GM21576 (cell line): ENCODE measurements around the gene MT1X.
"Not testable (repeated sequence)": the region's sequence is repeated elsewhere in the genome, so short reads cannot be mapped to it uniquely, and the experiment has no call there.

Source experiments
- ATAC-seq: cut with Tn5 transposase; IDR thresholded peaks from one replicate; pipeline ENCODE4 v1.9.1; 2021; ENCODE audit warnings: mild to moderate bottlenecking, moderate library complexity; ENCODE audit not compliant: unreplicated experiment

The MT1X gene

GRCh38 chr16:56652600-56652999 lies 29.7 kb upstream of the MT1X start:
- ATAC-seq: no peak

- ATAC-seq: no peak
Observed at GRCh38 chr16:56653218-56653617, 29.1 kb upstream of the MT1X start.

- no peak for ATAC-seq
Observed at GRCh38 chr16:56657555-56658326, 24.5 kb upstream of the MT1X start, which contains the start of gene MT1F. Gene MT1F (plus strand): TSS chr16:56657959. CDS start chr16:56658059, 100 bp downstream.

GRCh38 chr16:56658327-56658875 lies 23.9 kb upstream of the MT1X start:
- ATAC-seq: no peak

GRCh38 chr16:56662357-56663354 lies 19.6 kb upstream of the MT1X start:
- ATAC-seq: no peak

- ATAC-seq: no peak
Observed at GRCh38 chr16:56664506-56664905, 17.8 kb upstream of the MT1X start.

- ATAC-seq: not testable (repeated sequence)
Observed at GRCh38 chr16:56665286-56666261, 16.7 kb upstream of the MT1X start.

GRCh38 chr16:56667581-56668571 lies 14.4 kb upstream of the MT1X start, which contains the start of gene MT1G:
Gene MT1G (minus strand): TSS chr16:56668065. CDS start chr16:56667993, 72 bp downstream.
- ATAC-seq: no peak

- no peak for ATAC-seq
Observed at GRCh38 chr16:56669005-56669839, 13.0 kb upstream of the MT1X start, which contains the start of gene MT1H. Gene MT1H (plus strand): TSS chr16:56669814. CDS start chr16:56669885, 71 bp downstream.

- no peak for ATAC-seq
Observed at GRCh38 chr16:56669840-56670619, 12.2 kb upstream of the MT1X start.

- no peak for ATAC-seq
Observed at GRCh38 chr16:56670620-56670934, 11.7 kb upstream of the MT1X start.

- not testable (repeated sequence) for ATAC-seq
Observed at GRCh38 chr16:56671691-56672090, 10.6 kb upstream of the MT1X start.

GRCh38 chr16:56672171-56672570 lies 10.1 kb upstream of the MT1X start:
- ATAC-seq: not testable (repeated sequence)

- ATAC-seq: no peak
Observed at GRCh38 chr16:56672761-56673536, 9.3 kb upstream of the MT1X start.

- ATAC-seq: no peak
Observed at GRCh38 chr16:56673921-56674320, 8.3 kb upstream of the MT1X start.

GRCh38 chr16:56674570-56674969 lies 7.7 kb upstream of the MT1X start:
- not testable (repeated sequence) for ATAC-seq
